Epithelial cell of proximal tubule (primary cell): ENCODE measurements around the gene ULK1. TPM values are rescaled to one million over a fixed set of nuclear protein-coding genes. Genes with fewer than 3 reads are reported as not detected.

Experiments
- DNase-seq: peaks from one replicate; pipeline ENCODE4 v3.0.0-alpha.2; 2011; ENCODE audit warnings: low read depth
- H3K4me3 ChIP-seq: 2 replicates; pipeline ENCODE4 v1.5.1; 2011; ENCODE audit warnings: low read depth, mild to moderate bottlenecking, low read length
- CTCF ChIP-seq: conservative IDR thresholded peaks from 2 replicates; pipeline ENCODE4 v1.5.1; 2012; ENCODE audit warnings: low read depth, mild to moderate bottlenecking, low read length
- total RNA-seq: library from RNA; depleted of rRNA; stranded (reverse); fragments of >200 nt; gene quantifications from 2 replicates; pipeline ENCODE4 v1.2.3, GENCODE V29; 2015

Gene ULK1
- total RNA-seq, result 8.2 and 11.8 TPM in 2 replicates

GRCh38 chr12:131894313-131894860 lies at the start of gene ULK1:
Gene ULK1 (plus strand): TSS chr12:131894622. CDS start chr12:131895002, 380 bp downstream.
- no peak for DNase-seq
- TF ChIP-seq CTCF, result no peak
- peak within 1 kb of the TSS; percentile 62 for H3K4me3 ChIP-seq

- no peak for TF ChIP-seq CTCF
- no peak for DNase-seq
- H3K4me3 ChIP-seq, result no peak overlapping the region
These were observed 49.8 kb upstream of the ULK1 start for GRCh38 chr12:131844656-131845055.

GRCh38 chr12:131845121-131845520 lies 49.3 kb upstream of the ULK1 start:
- TF ChIP-seq CTCF, result no peak
- no peak overlapping the region for H3K4me3 ChIP-seq
- DNase-seq, result no peak

GRCh38 chr12:131847456-131847855 lies 47.0 kb upstream of the ULK1 start:
- no peak for TF ChIP-seq CTCF
- no peak for DNase-seq
- H3K4me3 ChIP-seq, result no peak overlapping the region

GRCh38 chr12:131848753-131849152 lies 45.7 kb upstream of the ULK1 start:
- no peak for TF ChIP-seq CTCF
- no peak for DNase-seq

GRCh38 chr12:131849700-131850553 lies 44.5 kb upstream of the ULK1 start:
- H3K4me3 ChIP-seq, result no peak overlapping the region
- TF ChIP-seq CTCF, result no peak
- DNase-seq, result no peak

More at GRCh38 chr12:131848753-131849152, 45.7 kb upstream of the ULK1 start:
- H3K4me3 ChIP-seq, result no peak overlapping the region
